IMR-90 (cell line): ENCODE data around the gene OXNAD1. TPM values are rescaled to one million over a fixed set of nuclear protein-coding genes. Genes with fewer than 3 reads are reported as not detected.

Experiments
- ATAC-seq: fragments of 200-7000 bp; cut with Tn5 transposase; 2 replicates; pipeline ENCODE4 v1.9.1; 2020; ENCODE audit warnings: low read depth, mild to moderate bottlenecking, moderate library complexity
- BruUV-seq: library from RNA; stranded (reverse); fragments of 400-500 nt; replicated peaks from 2 replicates; lab custom pipeline; 2021; lab: Mats Ljungman, UMichigan
- CTCF ChIA-PET: fragments of 300-600 bp; formaldehyde crosslinking; extraction: SDS; loops from one replicate; lab custom pipeline; 2021; ENCODE audit warnings: antibody characterized with exemption; lab: Yijun Ruan, JAX
- POLR2A ChIA-PET: fragments of 300-600 bp; sonication (Branson Sonifier 250); formaldehyde crosslinking; loops from one replicate; lab custom pipeline; 2022; ENCODE audit warnings: antibody characterized with exemption; ENCODE audit not compliant: unreplicated experiment; lab: Charles Lee
- DNase-seq: peaks from one replicate; pipeline ENCODE4 v3.0.0; 2013
- H2AFZ ChIP-seq: replicated peaks from 2 replicates; pipeline ENCODE3; 2013; ENCODE audit warnings: low read length, mild to moderate bottlenecking; ENCODE audit not compliant: poor library complexity
- H2AK5ac ChIP-seq: 2 replicates; pipeline ENCODE4 v1.6.1; 2013; ENCODE audit warnings: low read depth, low read length, inconsistent platforms
- H2AK9ac ChIP-seq: replicated peaks from 2 replicates; pipeline ENCODE3; 2013; ENCODE audit warnings: mild to moderate bottlenecking, low read depth, low read length, moderate library complexity; ENCODE audit not compliant: poor library complexity
- H2BK120ac ChIP-seq: 2 replicates; pipeline ENCODE4 v1.6.1; 2013; ENCODE audit warnings: low read depth, low read length, inconsistent platforms
- H2BK15ac ChIP-seq: 3 replicates; pipeline ENCODE4 v1.6.1; 2013; ENCODE audit warnings: low read depth, low read length, inconsistent platforms
- H2BK20ac ChIP-seq: 2 replicates; pipeline ENCODE4 v1.6.1; 2013; ENCODE audit warnings: low read depth, mild to moderate bottlenecking, inconsistent platforms, low read length, moderate library complexity
- H2BK5ac ChIP-seq: 2 replicates; pipeline ENCODE4 v1.6.1; 2013; ENCODE audit warnings: mild to moderate bottlenecking, low read depth, low read length, inconsistent platforms; ENCODE audit not compliant: poor library complexity, severe bottlenecking
- H3K14ac ChIP-seq: replicated peaks from 2 replicates; pipeline ENCODE4 v1.6.1; 2013; ENCODE audit warnings: low read depth, low read length, inconsistent platforms
- H3K18ac ChIP-seq: 2 replicates; pipeline ENCODE4 v1.6.1; 2013; ENCODE audit warnings: low read depth, low read length, control low read depth
- H3K23ac ChIP-seq: 2 replicates; pipeline ENCODE4 v1.6.1; 2013; ENCODE audit warnings: low read depth, low read length, inconsistent platforms
- H3K27ac ChIP-seq: 2 replicates; pipeline ENCODE4 v1.5.1; 2013; ENCODE audit warnings: mild to moderate bottlenecking, control low read depth, low read length; ENCODE audit not compliant: insufficient read depth
- H3K27me3 ChIP-seq: 2 replicates; pipeline ENCODE4 v1.6.1; 2013; ENCODE audit warnings: low read length; ENCODE audit not compliant: control insufficient read depth, insufficient read depth
- H3K36me3 ChIP-seq: 2 replicates; pipeline ENCODE4 v1.6.1; 2013; ENCODE audit warnings: low read length, mixed read lengths; ENCODE audit not compliant: control insufficient read depth, insufficient read depth
- H3K4ac ChIP-seq: 2 replicates; pipeline ENCODE4 v1.6.1; 2013; ENCODE audit warnings: low read depth, low read length, inconsistent platforms
- H3K4me1 ChIP-seq: 2 replicates; pipeline ENCODE4 v1.6.1; 2013; ENCODE audit warnings: low read length, mixed read lengths; ENCODE audit not compliant: control insufficient read depth, insufficient read depth
- H3K4me2 ChIP-seq: 2 replicates; pipeline ENCODE4 v1.6.1; 2013; ENCODE audit warnings: low read depth, mild to moderate bottlenecking, control low read depth, low read length, moderate library complexity
- H3K4me3 ChIP-seq: 2 replicates; pipeline ENCODE4 v1.5.1; 2013; ENCODE audit warnings: low read depth, mild to moderate bottlenecking, control low read depth, low read length, moderate library complexity; ENCODE audit not compliant: insufficient read depth
- H3K56ac ChIP-seq: 2 replicates; pipeline ENCODE4 v1.6.1; 2013; ENCODE audit warnings: low read length, inconsistent platforms; ENCODE audit not compliant: insufficient read depth; ENCODE audit errors: extremely low read depth
- H3K79me1 ChIP-seq, 2 experiments: 2 replicates each; pipeline ENCODE4 v1.6.1; 2013; ENCODE audit warnings: low read length in 2 of 2, inconsistent platforms in 1 of 2, low read depth in 1 of 2
- H3K9ac ChIP-seq: 2 replicates; pipeline ENCODE4 v1.6.1; 2013; ENCODE audit warnings: low read depth, low read length, control low read depth
- H3K9me1 ChIP-seq: 2 replicates; pipeline ENCODE4 v1.6.1; 2013; ENCODE audit warnings: low read length, inconsistent platforms; ENCODE audit not compliant: insufficient read depth
- H3K9me3 ChIP-seq: 2 replicates; pipeline ENCODE4 v1.6.1; 2013; ENCODE audit warnings: low read length; ENCODE audit not compliant: control insufficient read depth, insufficient read depth
- H4K20me1 ChIP-seq: 2 replicates; pipeline ENCODE4 v1.6.1; 2013; ENCODE audit warnings: low read length, inconsistent platforms; ENCODE audit not compliant: insufficient read depth
- H4K5ac ChIP-seq: 2 replicates; pipeline ENCODE4 v1.6.1; 2013; ENCODE audit warnings: mild to moderate bottlenecking, low read depth, low read length, control low read depth
- H4K8ac ChIP-seq, 2 experiments: 2 replicates each; pipeline ENCODE4 v1.6.1; 2013; ENCODE audit warnings: low read depth in 2 of 2, low read length in 2 of 2, control low read depth in 1 of 2, inconsistent platforms in 1 of 2
- H4K91ac ChIP-seq: 2 replicates; pipeline ENCODE4 v1.6.1; 2013; ENCODE audit warnings: low read depth, low read length, inconsistent platforms; ENCODE audit not compliant: insufficient read depth
- BHLHE40 ChIP-seq: fragments of 150-350 bp; IDR thresholded peaks from 2 replicates; pipeline ENCODE4 v1.6.1; 2016; ENCODE audit warnings: mild to moderate bottlenecking, low read depth, low read length
- CEBPB ChIP-seq: IDR thresholded peaks from 2 replicates; pipeline ENCODE4 v1.6.1; 2012; ENCODE audit warnings: low read depth, low read length, improper control_type of control experiment
- FOS ChIP-seq: fragments of 150-350 bp; IDR thresholded peaks from 2 replicates; pipeline ENCODE4 v1.6.1; 2016; ENCODE audit warnings: low read depth, low read length
- MAFK ChIP-seq: IDR thresholded peaks from 2 replicates; pipeline ENCODE4 v1.6.1; 2012; ENCODE audit warnings: low read depth, low read length, improper control_type of control experiment
- MAZ ChIP-seq: IDR thresholded peaks from 2 replicates; pipeline ENCODE4 v1.6.1; 2012; ENCODE audit warnings: low read depth, mild to moderate bottlenecking, low read length, improper control_type of control experiment, moderate library complexity, borderline replicate concordance
- POLR2A ChIP-seq: IDR thresholded peaks from 2 replicates; pipeline ENCODE4 v1.6.1; 2012; ENCODE audit warnings: mild to moderate bottlenecking, low read depth, low read length
- RAD21 ChIP-seq: IDR thresholded peaks from 2 replicates; pipeline ENCODE4 v1.6.1; 2012; ENCODE audit warnings: low read length, improper control_type of control experiment
- RCOR1 ChIP-seq: IDR thresholded peaks from 2 replicates; pipeline ENCODE4 v1.6.1; 2012; ENCODE audit warnings: mild to moderate bottlenecking, low read length, improper control_type of control experiment; ENCODE audit not compliant: insufficient replicate concordance
- RFX5 ChIP-seq: IDR thresholded peaks from 2 replicates; pipeline ENCODE4 v1.8.0; 2012; ENCODE audit warnings: low read depth, mild to moderate bottlenecking, low read length, moderate library complexity
- SMC3 ChIP-seq: fragments of 150-350 bp; IDR thresholded peaks from 2 replicates; pipeline ENCODE4 v1.6.1; 2016; ENCODE audit warnings: low read depth, mild to moderate bottlenecking, antibody characterized with exemption, low read length, moderate library complexity
- WGBS, 2 experiments: methylation state at CpG; one replicate each; pipeline versions ENCODE4 v1.1.5 to v1.1.7; 2013; ENCODE audit warnings: missing lambda C conversion rate in 2 of 2; ENCODE audit not compliant: insufficient read length in 1 of 2; ENCODE audit errors: extremely low coverage in 2 of 2; 5-methylcytosine and 5-hydroxymethylcytosine counted together
- dilution Hi-C: fragments of 300-500 bp; cut with HindIII; formaldehyde crosslinking; loops from one replicate; pipeline ENCODE4 v1.14.3; 2018; ENCODE audit warnings: low sequenced_read_pairs; ENCODE audit not compliant: unreplicated experiment
- in situ Hi-C: fragments of 300-500 bp; cut with MboI; formaldehyde crosslinking; loops from 3 replicates; pipeline ENCODE4 v1.14.3; 2019; ENCODE audit warnings: low sequenced_read_pairs, inconsistent platforms, mixed read lengths
- intact Hi-C: fragments of 100-400 bp; cut with micrococcal nuclease; formaldehyde crosslinking; loops from 2 replicates; pipeline ENCODE4 v1.10.0; 2022
- polyA plus RNA-seq, 3 experiments: library from polyadenylated mRNA; depleted of rRNA; stranded (reverse); fragments of >200 nt; gene quantifications; 2 replicates each; pipeline ENCODE4 v1.2.3, GENCODE V29; 2012; ENCODE audit warnings: low replicate concordance in 1 of 3
- total RNA-seq: library from RNA; depleted of rRNA; stranded (reverse); fragments of >200 nt; gene quantifications from 2 replicates; pipeline ENCODE4 v1.2.3, GENCODE V29; 2012
- TF ChIP-seq, protein P1 (sequence below): conservative IDR thresholded peaks from 2 replicates; pipeline ENCODE4 v1.5.1; 2012; ENCODE audit warnings: mild to moderate bottlenecking, low read depth, low read length, improper control_type of control experiment
- TF ChIP-seq, protein P2 (sequence below): fragments of 150-350 bp; IDR thresholded peaks from 2 replicates; pipeline ENCODE4 v1.6.1; 2016; ENCODE audit warnings: low read depth, mild to moderate bottlenecking, low read length, moderate library complexity, borderline replicate concordance
- TF ChIP-seq, protein P3 (sequence below): fragments of 150-350 bp; IDR thresholded peaks from 2 replicates; pipeline ENCODE4 v1.6.1; 2017; ENCODE audit warnings: mild to moderate bottlenecking, antibody characterized with exemption, low read length, low read depth

Gene OXNAD1
- total and polyA plus RNA-seq, 2 of the 4 experiments (the other 2 are of a cell fraction): 6.2 to 11.3 TPM

DNA sequence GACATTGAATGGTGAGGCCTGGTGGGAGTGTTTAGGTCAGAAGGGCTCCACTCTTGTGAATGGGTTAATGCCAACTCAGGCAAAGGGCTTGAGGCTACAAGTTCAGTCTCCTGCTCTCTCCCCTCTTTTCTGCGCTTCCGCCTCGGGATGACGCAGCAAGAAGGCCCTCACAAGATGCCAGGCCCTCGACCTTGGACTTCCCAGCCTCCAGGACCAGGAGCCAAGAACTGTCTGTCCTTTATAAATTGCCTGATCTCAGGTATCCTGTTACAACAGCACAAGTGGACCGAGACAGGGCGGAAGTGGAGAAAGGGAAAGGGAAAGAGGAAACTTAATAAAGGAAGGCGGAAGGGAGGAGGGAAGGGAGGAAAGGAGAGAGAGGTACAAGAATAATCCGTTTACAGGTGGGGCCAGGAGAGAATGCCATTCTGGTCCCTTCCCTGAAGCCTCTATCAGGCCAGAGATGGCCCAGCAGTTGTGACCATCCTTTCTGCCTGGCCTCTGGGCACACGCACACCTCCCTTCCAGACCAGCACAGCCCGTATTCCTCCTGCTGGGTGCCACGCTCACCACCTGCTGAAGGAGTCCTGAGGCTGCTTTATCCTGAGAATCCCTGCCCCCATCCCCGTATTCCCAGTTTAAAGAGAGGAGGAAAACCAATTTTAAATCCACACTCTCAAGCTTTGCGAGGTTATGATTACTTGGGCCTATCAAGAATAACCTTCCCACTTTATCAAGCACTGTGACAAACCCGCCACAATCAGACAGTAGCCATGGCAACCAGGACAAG lies 64.2 kb downstream of the OXNAD1 start (continued):
- no peak for TF ChIP-seq CEBPB

DNA sequence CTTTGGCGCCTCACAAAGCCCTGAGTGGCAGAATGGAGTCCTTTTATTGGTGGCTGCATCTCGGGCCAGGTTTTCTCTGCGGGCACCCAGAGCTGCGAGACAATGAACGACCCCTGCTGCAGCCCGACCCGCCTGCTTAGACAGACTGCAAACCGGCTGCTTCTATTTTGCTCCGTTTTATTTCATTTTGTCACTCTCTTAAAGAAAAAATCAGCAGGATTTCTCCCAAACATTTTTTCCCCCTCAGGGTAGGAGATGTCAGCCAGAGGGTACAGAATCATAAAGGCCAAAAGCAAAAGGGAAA lies 64.8 kb downstream of the OXNAD1 start:
- no peak overlapping the region for H3K18ac ChIP-seq
- no peak overlapping the region for H3K4me3 ChIP-seq
- no peak overlapping the region for H4K91ac ChIP-seq
- peaks cover 12% of the 10 kb centered on the region for H3K9me1 ChIP-seq
- H3K14ac ChIP-seq: no peak overlapping the region
- H4K8ac ChIP-seq: no peak overlapping the region
- no peak overlapping the region for H2BK15ac ChIP-seq
- no peak overlapping the region for H3K56ac ChIP-seq
- peaks cover 17 to 50% of the 10 kb centered on the region in 2 experiments for H3K79me1 ChIP-seq
- no peak overlapping the region for H2AK5ac ChIP-seq
- CTCF ChIA-PET: no interaction called here
- no peak overlapping the region for H3K23ac ChIP-seq
- ATAC-seq (no peak), DNase-seq (no peak)
- H3K4me1 ChIP-seq: peaks cover 5% of the 10 kb centered on the region; the same call in 1 of the 2 replicates
- dilution Hi-C loops: no loop called here
- no peaks in the 10 kb centered on the region for H3K27me3 ChIP-seq
- H4K20me1 ChIP-seq: no peaks in the 10 kb centered on the region; the same call in 1 of the 2 replicates
- no peak overlapping the region for H2BK5ac ChIP-seq
- no peak overlapping the region for H3K9ac ChIP-seq
- H3K4ac ChIP-seq: no peak overlapping the region
- no peak overlapping the region for H3K27ac ChIP-seq
- intact Hi-C loops: no loop called here
- no peak overlapping the region for H2AK9ac ChIP-seq
- no TSS peak for BruUV-seq
- no peak overlapping the region for H4K5ac ChIP-seq
- H2AFZ ChIP-seq: no peak overlapping the region
- no peak overlapping the region for H2BK20ac ChIP-seq
- POLR2A ChIA-PET: no interaction called here
- in situ Hi-C loops: no loop called here
- H2BK120ac ChIP-seq: no peak overlapping the region
- WGBS, 2 experiments: 54% methylated on average over 5 of the region's 9 CpGs; no CpG with 5 or more reads in 1 of the 2 experiments
- H3K4me2 ChIP-seq: no peak overlapping the region
- H3K36me3 ChIP-seq: peaks cover 26% of the 10 kb centered on the region
- H3K9me3 ChIP-seq: peaks cover 4% of the 10 kb centered on the region
- TF ChIP-seq POLR2A (no peak), MAFK (no peak), RCOR1 (no peak), BHLHE40 (no peak), MAZ (no peak), CEBPB (no peak), RAD21 (no peak), SMC3 (no peak), FOS (no peak), RFX5 (no peak)
- TF ChIP-seq, protein P1, sequence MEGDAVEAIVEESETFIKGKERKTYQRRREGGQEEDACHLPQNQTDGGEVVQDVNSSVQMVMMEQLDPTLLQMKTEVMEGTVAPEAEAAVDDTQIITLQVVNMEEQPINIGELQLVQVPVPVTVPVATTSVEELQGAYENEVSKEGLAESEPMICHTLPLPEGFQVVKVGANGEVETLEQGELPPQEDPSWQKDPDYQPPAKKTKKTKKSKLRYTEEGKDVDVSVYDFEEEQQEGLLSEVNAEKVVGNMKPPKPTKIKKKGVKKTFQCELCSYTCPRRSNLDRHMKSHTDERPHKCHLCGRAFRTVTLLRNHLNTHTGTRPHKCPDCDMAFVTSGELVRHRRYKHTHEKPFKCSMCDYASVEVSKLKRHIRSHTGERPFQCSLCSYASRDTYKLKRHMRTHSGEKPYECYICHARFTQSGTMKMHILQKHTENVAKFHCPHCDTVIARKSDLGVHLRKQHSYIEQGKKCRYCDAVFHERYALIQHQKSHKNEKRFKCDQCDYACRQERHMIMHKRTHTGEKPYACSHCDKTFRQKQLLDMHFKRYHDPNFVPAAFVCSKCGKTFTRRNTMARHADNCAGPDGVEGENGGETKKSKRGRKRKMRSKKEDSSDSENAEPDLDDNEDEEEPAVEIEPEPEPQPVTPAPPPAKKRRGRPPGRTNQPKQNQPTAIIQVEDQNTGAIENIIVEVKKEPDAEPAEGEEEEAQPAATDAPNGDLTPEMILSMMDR: no peak
- TF ChIP-seq, protein P2, sequence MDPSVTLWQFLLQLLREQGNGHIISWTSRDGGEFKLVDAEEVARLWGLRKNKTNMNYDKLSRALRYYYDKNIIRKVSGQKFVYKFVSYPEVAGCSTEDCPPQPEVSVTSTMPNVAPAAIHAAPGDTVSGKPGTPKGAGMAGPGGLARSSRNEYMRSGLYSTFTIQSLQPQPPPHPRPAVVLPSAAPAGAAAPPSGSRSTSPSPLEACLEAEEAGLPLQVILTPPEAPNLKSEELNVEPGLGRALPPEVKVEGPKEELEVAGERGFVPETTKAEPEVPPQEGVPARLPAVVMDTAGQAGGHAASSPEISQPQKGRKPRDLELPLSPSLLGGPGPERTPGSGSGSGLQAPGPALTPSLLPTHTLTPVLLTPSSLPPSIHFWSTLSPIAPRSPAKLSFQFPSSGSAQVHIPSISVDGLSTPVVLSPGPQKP: no peak
- TF ChIP-seq, protein P3, sequence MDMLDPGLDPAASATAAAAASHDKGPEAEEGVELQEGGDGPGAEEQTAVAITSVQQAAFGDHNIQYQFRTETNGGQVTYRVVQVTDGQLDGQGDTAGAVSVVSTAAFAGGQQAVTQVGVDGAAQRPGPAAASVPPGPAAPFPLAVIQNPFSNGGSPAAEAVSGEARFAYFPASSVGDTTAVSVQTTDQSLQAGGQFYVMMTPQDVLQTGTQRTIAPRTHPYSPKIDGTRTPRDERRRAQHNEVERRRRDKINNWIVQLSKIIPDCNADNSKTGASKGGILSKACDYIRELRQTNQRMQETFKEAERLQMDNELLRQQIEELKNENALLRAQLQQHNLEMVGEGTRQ: no peak
